SK-N-SH treated with all-trans-retinoic acid at 6 μM for 48 hours (cell line): Measurements from ENCODE around the gene C11orf71.

Experiments used
- ATAC-seq: fragments of 200-7000 bp; cut with Tn5 transposase; 3 replicates; pipeline ENCODE4 v1.9.1; 2020; ENCODE audit warnings: mild to moderate bottlenecking, moderate library complexity
- GLIS3 ChIP-seq: fragments of 250-450 bp; sonication (Bioruptor Pico); IDR thresholded peaks from 2 replicates; pipeline ENCODE4 v1.5.0; 2020; ENCODE audit warnings: mild to moderate bottlenecking, moderate library complexity
- ISL1 ChIP-seq: fragments of 250-450 bp; sonication (Bioruptor Pico); IDR thresholded peaks from 2 replicates; pipeline ENCODE4 v2.1.2; 2022; ENCODE audit warnings: mild to moderate bottlenecking, moderate library complexity
- PPARA ChIP-seq: fragments of 250-450 bp; sonication (Bioruptor Pico); IDR thresholded peaks from 2 replicates; pipeline ENCODE4 v1.5.0; 2020; ENCODE audit warnings: mild to moderate bottlenecking, borderline replicate concordance
- RARB ChIP-seq: fragments of 250-450 bp; sonication (Bioruptor Pico); IDR thresholded peaks from 2 replicates; pipeline ENCODE4 v1.8.0; 2021; ENCODE audit warnings: mild to moderate bottlenecking, moderate library complexity
- SNAI2 ChIP-seq: fragments of 250-450 bp; sonication (Bioruptor Pico); IDR thresholded peaks from 2 replicates; pipeline ENCODE4 v1.5.0; 2020; ENCODE audit warnings: mild to moderate bottlenecking, moderate library complexity
- TCF4 ChIP-seq: fragments of 250-450 bp; sonication (Bioruptor Pico); IDR thresholded peaks from 2 replicates; pipeline ENCODE4 v1.8.0; 2021; ENCODE audit warnings: mild to moderate bottlenecking, moderate library complexity, borderline replicate concordance
- TOX ChIP-seq: fragments of 250-450 bp; sonication (Bioruptor Pico); IDR thresholded peaks from 2 replicates; pipeline ENCODE4 v1.8.0; 2021; ENCODE audit warnings: mild to moderate bottlenecking, moderate library complexity, borderline replicate concordance
- TSHZ2 ChIP-seq: fragments of 250-450 bp; sonication (Bioruptor Pico); IDR thresholded peaks from 2 replicates; pipeline ENCODE4 v1.5.0; 2020; ENCODE audit warnings: mild to moderate bottlenecking, moderate library complexity
- ZFP30 ChIP-seq: fragments of 450-650 bp; formaldehyde crosslinking; IDR thresholded peaks from 2 replicates; pipeline ENCODE4 v1.5.0; 2022; ENCODE audit warnings: mild to moderate bottlenecking, moderate library complexity
- ZNF70 ChIP-seq: fragments of 450-650 bp; formaldehyde crosslinking; IDR thresholded peaks from 2 replicates; pipeline ENCODE4 v1.5.0; 2020; ENCODE audit warnings: mild to moderate bottlenecking, moderate library complexity
- ZNF8 ChIP-seq: fragments of 450-650 bp; formaldehyde crosslinking; IDR thresholded peaks from 2 replicates; pipeline ENCODE4 v1.5.0; 2020; ENCODE audit warnings: mild to moderate bottlenecking, moderate library complexity
- TF ChIP-seq, protein P1 (sequence below): fragments of 250-450 bp; sonication (Bioruptor Pico); IDR thresholded peaks from 2 replicates; pipeline ENCODE4 v1.5.1; 2020; ENCODE audit warnings: low read depth, mild to moderate bottlenecking, moderate library complexity
- TF ChIP-seq, protein P2 (sequence below): fragments of 250-450 bp; sonication (Bioruptor Pico); IDR thresholded peaks from 2 replicates; pipeline ENCODE4 v1.8.0; 2020; ENCODE audit warnings: mild to moderate bottlenecking, moderate library complexity, borderline replicate concordance

C11orf71 gene

DNA sequence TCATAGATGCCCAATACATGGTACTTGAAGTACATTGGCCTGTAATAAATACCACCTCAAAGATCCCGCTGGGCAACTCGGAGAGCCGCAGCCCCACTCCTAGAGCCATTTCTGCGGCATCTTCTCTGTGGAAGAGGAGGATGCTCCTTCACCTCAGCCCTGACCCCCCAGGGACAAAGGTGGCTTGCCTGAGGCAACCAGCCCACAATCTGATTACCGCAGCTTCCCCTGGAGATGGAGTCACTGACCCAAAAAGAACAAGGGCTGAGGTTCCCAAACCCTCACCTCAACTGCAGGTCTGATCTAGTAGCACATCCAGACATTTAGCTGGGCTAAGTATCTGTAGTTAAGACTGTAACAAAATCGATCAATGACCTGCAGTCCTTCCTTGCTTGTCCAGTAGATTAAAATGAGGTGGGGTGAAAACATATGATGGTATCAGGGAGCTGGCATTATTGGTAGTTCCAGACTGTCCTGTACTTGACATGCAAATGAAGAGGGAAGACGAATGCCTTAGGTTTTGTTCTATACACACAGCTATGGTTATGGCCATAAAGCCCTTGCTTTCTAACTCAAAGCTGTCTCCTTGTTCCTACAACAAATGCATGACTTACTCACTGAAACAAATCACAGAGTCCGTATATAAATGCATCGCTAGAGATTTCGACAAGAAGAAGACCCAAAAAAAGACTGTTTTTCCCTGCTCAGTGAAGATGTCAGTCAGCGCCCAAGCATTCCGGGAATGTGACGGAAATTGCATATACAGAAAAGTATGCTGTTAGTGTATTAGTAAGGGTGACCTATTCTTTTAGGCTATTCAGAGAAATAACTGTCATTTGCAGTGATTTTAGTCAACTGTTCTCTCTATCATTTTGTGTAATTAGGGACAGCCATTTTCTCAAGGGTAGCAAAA lies 33.7 kb downstream of the C11orf71 start:
- TF ChIP-seq ISL1 (CRISPR knock-in tag) (peak; percentile 54), ZNF8 (CRISPR knock-in tag) (no peak)
- TF ChIP-seq, protein P1, sequence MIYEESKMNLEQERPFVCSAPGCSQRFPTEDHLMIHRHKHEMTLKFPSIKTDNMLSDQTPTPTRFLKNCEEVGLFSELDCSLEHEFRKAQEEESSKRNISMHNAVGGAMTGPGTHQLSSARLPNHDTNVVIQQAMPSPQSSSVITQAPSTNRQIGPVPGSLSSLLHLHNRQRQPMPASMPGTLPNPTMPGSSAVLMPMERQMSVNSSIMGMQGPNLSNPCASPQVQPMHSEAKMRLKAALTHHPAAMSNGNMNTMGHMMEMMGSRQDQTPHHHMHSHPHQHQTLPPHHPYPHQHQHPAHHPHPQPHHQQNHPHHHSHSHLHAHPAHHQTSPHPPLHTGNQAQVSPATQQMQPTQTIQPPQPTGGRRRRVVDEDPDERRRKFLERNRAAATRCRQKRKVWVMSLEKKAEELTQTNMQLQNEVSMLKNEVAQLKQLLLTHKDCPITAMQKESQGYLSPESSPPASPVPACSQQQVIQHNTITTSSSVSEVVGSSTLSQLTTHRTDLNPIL (CRISPR knock-in tag), result peak; percentile 37; the same call in 1 of the 2 replicates
- ATAC-seq, result peak; percentile 97

- no peak for ATAC-seq
- TF ChIP-seq TSHZ2 (CRISPR knock-in tag) (no peak), TCF4 (CRISPR knock-in tag) (no peak), SNAI2 (CRISPR knock-in tag) (no peak), TOX (no peak), GLIS3 (CRISPR knock-in tag) (no peak)
- TF ChIP-seq, protein P2, sequence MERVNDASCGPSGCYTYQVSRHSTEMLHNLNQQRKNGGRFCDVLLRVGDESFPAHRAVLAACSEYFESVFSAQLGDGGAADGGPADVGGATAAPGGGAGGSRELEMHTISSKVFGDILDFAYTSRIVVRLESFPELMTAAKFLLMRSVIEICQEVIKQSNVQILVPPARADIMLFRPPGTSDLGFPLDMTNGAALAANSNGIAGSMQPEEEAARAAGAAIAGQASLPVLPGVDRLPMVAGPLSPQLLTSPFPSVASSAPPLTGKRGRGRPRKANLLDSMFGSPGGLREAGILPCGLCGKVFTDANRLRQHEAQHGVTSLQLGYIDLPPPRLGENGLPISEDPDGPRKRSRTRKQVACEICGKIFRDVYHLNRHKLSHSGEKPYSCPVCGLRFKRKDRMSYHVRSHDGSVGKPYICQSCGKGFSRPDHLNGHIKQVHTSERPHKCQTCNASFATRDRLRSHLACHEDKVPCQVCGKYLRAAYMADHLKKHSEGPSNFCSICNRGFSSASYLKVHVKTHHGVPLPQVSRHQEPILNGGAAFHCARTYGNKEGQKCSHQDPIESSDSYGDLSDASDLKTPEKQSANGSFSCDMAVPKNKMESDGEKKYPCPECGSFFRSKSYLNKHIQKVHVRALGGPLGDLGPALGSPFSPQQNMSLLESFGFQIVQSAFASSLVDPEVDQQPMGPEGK (CRISPR knock-in tag), result no peak
Measured at GRCh38 chr11:114362958-114363357, 37.4 kb downstream of the C11orf71 start.

- no peak for ATAC-seq
- TF ChIP-seq, protein P2 (CRISPR knock-in tag), result no peak
- no peak for TF ChIP-seq ISL1 (CRISPR knock-in tag)
- no peak for TF ChIP-seq SNAI2 (CRISPR knock-in tag)
- TF ChIP-seq RARB, result no peak
- TF ChIP-seq TSHZ2 (CRISPR knock-in tag), result no peak
- TF ChIP-seq ZNF8 (CRISPR knock-in tag), result no peak
Measured at GRCh38 chr11:114362326-114362725, 38.0 kb downstream of the C11orf71 start.

DNA sequence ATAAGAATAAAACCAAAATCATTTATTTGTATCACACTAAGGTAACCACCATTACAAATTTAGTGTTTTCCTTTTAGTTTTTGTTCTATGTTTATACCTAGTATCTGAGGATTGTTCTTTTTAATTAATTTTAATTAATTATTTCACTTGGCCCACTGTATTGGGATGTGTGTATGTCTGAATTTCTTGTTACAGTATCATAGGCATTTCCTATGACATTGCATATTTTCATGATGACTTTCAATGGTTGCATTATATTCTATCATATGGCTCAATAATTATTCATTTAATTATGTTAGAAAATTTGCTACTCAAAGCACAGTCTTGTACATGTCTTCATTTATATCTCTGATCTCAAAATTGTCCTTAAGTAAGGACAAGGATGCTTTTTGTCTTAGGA lies 41.0 kb downstream of the C11orf71 start:
- no peak for TF ChIP-seq TCF4 (CRISPR knock-in tag)
- TF ChIP-seq ZNF70 (CRISPR knock-in tag), result no peak
- TF ChIP-seq ZFP30 (CRISPR knock-in tag), result no peak
- no peak for ATAC-seq

GRCh38 chr11:114358716-114359115 lies 41.6 kb downstream of the C11orf71 start:
- no peak for TF ChIP-seq RARB
- TF ChIP-seq ZNF8 (CRISPR knock-in tag), result no peak
- no peak for TF ChIP-seq TSHZ2 (CRISPR knock-in tag)
- TF ChIP-seq PPARA, result no peak
- no peak for TF ChIP-seq SNAI2 (CRISPR knock-in tag)
- TF ChIP-seq TCF4 (CRISPR knock-in tag), result no peak
- no peak for TF ChIP-seq GLIS3 (CRISPR knock-in tag)
- no peak for TF ChIP-seq TOX

More at GRCh38 chr11:114358716-114359115, 41.6 kb downstream of the C11orf71 start:
- no peak; the same call in 2 of the 3 replicates for ATAC-seq
